WERI-Rb-1 (cell line): ENCODE measurements around the gene CAMP.
"Not testable (repeated sequence)": the region's sequence is repeated elsewhere in the genome, so short reads cannot be mapped to it uniquely, and the experiment has no call there.

ENCODE experiments used
- DNase-seq: peaks from one replicate; pipeline ENCODE4 v3.0.0-alpha.2; 2020
- H3K27ac ChIP-seq: fragments of 250-450 bp; sonication (Bioruptor Pico); 2 replicates; pipeline ENCODE4 v1.5.1; 2020; ENCODE audit warnings: mild to moderate bottlenecking, moderate library complexity
- H3K27me3 ChIP-seq: fragments of 250-450 bp; sonication (Bioruptor Pico); 2 replicates; pipeline ENCODE4 v1.5.1; 2021; ENCODE audit warnings: mild to moderate bottlenecking, low read depth, moderate library complexity; ENCODE audit not compliant: insufficient read depth, severe bottlenecking
- H3K36me3 ChIP-seq: fragments of 250-450 bp; sonication (Bioruptor Pico); 2 replicates; pipeline ENCODE4 v1.5.1; 2020; ENCODE audit warnings: mild to moderate bottlenecking, moderate library complexity
- H3K4me3 ChIP-seq: 2 replicates; pipeline ENCODE4 v1.5.1; 2011; ENCODE audit warnings: low read depth, mild to moderate bottlenecking, control low read depth, low read length
- H3K9me3 ChIP-seq: fragments of 250-450 bp; sonication (Bioruptor Pico); 2 replicates; pipeline ENCODE4 v1.5.1; 2021; ENCODE audit warnings: mild to moderate bottlenecking, moderate library complexity; ENCODE audit not compliant: severe bottlenecking
- TF ChIP-seq, protein P1 (sequence below): IDR thresholded peaks from 2 replicates; pipeline ENCODE4 v1.5.1; 2011; ENCODE audit warnings: low read depth, mild to moderate bottlenecking, control low read depth, inconsistent platforms, low read length

CAMP gene

DNA sequence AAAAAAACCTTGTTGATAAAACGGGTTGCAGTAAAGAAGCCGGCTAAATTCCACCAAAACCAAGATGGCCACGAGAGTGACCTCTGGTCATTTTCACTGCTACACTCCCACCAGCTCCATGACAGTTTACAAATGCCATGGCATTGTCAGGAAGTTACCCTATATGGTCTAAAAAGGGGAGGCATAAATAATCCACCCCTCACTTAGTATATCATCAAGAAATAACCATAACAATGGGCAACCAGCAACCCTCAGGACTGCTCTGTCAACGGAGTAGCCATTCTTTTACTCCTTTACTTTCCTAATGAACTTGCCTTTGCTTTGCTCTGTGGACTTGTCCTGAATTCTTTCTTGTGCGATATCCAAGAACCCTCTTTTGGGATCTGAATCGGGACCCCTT is 20.7 kb upstream of the CAMP start:
- TF ChIP-seq, protein P1, sequence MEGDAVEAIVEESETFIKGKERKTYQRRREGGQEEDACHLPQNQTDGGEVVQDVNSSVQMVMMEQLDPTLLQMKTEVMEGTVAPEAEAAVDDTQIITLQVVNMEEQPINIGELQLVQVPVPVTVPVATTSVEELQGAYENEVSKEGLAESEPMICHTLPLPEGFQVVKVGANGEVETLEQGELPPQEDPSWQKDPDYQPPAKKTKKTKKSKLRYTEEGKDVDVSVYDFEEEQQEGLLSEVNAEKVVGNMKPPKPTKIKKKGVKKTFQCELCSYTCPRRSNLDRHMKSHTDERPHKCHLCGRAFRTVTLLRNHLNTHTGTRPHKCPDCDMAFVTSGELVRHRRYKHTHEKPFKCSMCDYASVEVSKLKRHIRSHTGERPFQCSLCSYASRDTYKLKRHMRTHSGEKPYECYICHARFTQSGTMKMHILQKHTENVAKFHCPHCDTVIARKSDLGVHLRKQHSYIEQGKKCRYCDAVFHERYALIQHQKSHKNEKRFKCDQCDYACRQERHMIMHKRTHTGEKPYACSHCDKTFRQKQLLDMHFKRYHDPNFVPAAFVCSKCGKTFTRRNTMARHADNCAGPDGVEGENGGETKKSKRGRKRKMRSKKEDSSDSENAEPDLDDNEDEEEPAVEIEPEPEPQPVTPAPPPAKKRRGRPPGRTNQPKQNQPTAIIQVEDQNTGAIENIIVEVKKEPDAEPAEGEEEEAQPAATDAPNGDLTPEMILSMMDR = no peak
- H3K9me3 ChIP-seq = no peaks in the 10 kb centered on the region

DNA sequence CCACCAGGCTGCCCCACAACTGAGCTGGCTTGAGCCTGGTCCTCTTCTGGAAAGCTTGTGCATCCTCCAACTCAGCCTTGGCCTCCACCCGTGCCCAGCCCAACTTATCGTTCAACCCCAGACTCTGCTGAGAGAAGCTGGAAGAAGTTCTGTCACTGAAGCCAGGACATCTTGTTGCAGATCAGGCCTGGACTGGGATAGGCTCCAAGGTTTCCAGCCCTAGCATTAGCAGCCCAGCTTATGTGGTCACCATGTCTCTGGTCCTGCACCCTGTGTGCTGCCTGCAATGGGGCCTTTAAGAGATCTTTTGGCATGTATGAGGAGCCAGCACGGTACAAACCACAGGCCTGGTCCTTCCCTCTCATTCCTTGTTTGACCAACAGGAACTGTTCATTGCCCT is 15.2 kb upstream of the CAMP start:
- TF ChIP-seq, protein P1 = no peak
- Histone ChIP-seq H3K27me3 (no peaks in the 10 kb centered on the region), H3K27ac (no peak overlapping the region), H3K4me3 (no peak overlapping the region), H3K9me3 (no peaks in the 10 kb centered on the region), H3K36me3 (no peaks in the 10 kb centered on the region)
- no peak for DNase-seq

More for the DNA sequence above, 20.7 kb upstream of the CAMP start:
- DNase-seq = no peak
- Histone ChIP-seq H3K4me3 (no peak overlapping the region), H3K27ac (no peak overlapping the region), H3K27me3 (no peaks in the 10 kb centered on the region), H3K36me3 (no peaks in the 10 kb centered on the region)

DNA sequence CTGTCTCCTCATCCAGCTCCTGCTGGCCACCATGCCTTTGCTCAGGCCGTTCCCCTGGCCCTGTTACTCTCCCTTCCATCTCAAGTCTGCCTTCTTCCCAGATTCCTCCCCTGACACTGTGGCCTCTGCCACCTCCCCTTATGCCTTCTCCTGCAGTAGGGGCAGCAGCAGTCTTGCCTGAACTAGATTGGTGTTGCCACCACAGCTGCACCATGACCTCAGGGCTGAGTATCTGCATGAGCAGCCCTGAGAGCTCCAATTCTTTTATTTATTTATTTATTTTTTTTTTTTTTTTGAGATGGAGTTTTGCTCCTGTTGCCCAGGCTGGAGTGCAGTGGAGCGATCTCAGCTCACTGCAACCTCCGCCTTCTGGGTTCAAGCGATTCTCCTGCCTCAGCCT is 13.8 kb upstream of the CAMP start:
- Histone ChIP-seq H3K27ac (no peak overlapping the region), H3K4me3 (no peak overlapping the region), H3K9me3 (no peaks in the 10 kb centered on the region), H3K36me3 (no peaks in the 10 kb centered on the region), H3K27me3 (no peaks in the 10 kb centered on the region)
- TF ChIP-seq, protein P1 = no peak
- no peak for DNase-seq

DNA sequence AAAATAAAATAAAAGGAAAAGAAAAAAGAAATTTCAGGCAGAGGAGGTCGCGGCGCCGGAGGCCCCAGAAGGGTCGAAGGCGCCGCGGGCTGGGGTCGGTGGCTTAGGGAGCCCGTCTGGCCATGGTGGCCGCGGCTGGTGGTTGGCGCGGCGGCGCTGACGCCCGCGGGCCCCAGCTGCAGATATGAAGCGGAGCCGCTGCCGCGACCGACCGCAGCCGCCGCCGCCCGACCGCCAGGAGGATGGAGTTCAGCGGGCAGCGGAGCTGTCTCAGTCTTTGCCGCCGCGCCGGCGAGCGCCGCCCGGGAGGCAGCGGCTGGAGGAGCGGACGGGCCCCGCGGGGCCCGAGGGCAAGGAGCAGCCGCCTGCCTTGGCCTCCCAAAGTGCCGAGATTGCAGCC is 12.8 kb upstream of the CAMP start:
- H3K4me3 ChIP-seq, H3K36me3 ChIP-seq, H3K27me3 ChIP-seq, H3K27ac ChIP-seq, DNase-seq, H3K9me3 ChIP-seq: not testable (repeated sequence)

DNA sequence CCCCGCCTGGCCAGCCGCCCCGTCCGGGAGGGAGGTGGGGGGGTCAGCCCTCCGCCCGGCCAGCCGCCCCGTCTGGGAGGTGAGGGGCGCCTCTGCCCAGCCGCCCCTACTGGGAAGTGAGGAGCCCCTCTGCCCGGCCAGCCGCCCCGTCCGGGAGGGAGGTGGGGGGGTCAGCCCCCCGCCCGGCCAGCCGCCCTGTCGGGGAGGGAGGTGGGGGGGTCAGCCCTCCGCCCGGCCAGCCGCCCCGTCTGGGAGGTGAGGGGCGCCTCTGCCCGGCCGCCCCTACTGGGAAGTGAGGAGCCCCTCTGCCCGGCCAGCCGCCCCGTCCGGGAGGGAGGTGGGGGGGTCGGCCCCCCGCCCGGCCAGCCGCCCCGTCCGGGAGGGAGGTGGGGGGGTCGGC is 11.5 kb upstream of the CAMP start:
- not testable (repeated sequence) for H3K36me3 ChIP-seq, H3K27me3 ChIP-seq, DNase-seq, H3K9me3 ChIP-seq, H3K4me3 ChIP-seq, H3K27ac ChIP-seq

DNA sequence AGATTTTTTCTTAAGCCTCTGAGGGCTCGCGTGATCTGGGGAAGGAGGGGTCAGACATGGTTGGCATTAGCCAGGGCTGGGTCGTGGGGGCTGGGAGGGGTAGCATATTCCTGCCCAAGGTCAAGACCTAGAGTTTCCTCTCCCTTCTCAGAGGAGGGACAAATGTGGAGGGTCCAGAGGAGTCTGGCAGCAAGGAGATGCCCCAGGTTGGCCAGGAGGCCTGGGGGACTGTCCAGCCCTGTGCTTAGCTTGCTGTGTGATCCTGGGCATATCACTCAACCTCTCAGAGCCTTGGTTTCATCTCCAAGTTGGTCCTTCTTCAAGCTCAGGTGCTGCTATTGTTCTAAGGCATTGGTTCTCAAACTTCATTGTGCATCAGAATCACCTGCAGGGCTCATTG is 9.1 kb upstream of the CAMP start:
- no peak for DNase-seq
- TF ChIP-seq, protein P1 = no peak

DNA sequence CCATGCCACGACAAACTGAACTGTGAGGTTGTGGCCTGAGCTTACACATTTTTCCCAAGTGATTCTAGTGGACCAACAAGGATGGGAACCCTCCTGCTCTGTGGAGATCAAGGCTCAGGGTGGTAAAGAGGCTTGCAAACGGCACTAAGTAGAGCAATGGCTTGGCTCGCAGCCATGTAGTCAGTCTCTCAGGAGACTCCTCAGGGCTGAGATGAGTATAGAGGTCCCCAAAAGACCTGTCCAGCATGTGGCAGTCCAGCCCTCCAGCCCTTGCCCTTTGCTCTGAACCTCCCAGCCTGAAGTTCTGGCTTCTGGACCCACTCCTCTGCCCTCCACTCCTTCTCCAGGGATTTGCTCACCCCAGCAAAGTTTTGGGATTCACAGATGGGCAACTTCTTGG is 8.3 kb upstream of the CAMP start:
- no peak overlapping the region for H3K27ac ChIP-seq
- H3K4me3 ChIP-seq = no peak overlapping the region
- no peak for DNase-seq
- no peaks in the 10 kb centered on the region for H3K9me3 ChIP-seq
- TF ChIP-seq, protein P1 = no peak
- H3K36me3 ChIP-seq = no peaks in the 10 kb centered on the region
- no peaks in the 10 kb centered on the region for H3K27me3 ChIP-seq

More for the DNA sequence above, 9.1 kb upstream of the CAMP start:
- Histone ChIP-seq H3K36me3 (no peaks in the 10 kb centered on the region), H3K9me3 (no peaks in the 10 kb centered on the region), H3K27ac (no peak overlapping the region), H3K27me3 (no peaks in the 10 kb centered on the region), H3K4me3 (no peak overlapping the region)
